Retinal pigment epithelial cell (primary cell): ENCODE data around the gene IL15RA.
"Not testable (repeated sequence)": the region's sequence is repeated elsewhere in the genome, so short reads cannot be mapped to it uniquely, and the experiment has no call there.

ENCODE experiments used
- DNase-seq: peaks from one replicate; pipeline ENCODE4 v3.0.0-alpha.2; 2010; ENCODE audit warnings: low read depth
- H3K4me3 ChIP-seq: 2 replicates; pipeline ENCODE4 v1.5.1; 2011; ENCODE audit warnings: mild to moderate bottlenecking, low read length, control low read depth, moderate library complexity
- TF ChIP-seq, protein P1 (sequence below): conservative IDR thresholded peaks from 2 replicates; pipeline ENCODE4 v1.5.1; 2011; ENCODE audit warnings: low read depth, low read length, control low read depth, inconsistent platforms

The IL15RA gene

DNA sequence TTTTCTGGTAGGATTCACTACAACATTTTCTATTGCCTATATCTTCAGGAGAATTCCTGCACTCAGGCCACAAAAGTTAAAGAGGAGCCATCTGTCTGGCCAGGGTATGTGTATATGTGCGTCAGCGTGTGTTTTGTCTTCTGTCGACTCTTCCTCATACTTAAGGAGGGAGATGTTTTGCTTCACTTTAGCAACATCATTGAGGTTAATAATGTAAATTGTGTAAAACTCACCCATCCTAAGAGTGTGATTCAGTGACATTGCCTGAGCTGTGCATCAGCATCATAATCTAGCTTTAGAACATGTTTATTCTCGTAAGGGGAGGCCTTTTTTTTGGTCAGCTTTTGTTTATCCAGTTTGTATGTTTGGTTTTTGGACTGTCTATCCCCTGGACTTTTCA, 63.6 kb downstream of the IL15RA start:
- no peak overlapping the region for H3K4me3 ChIP-seq
- DNase-seq, result no peak
- TF ChIP-seq, protein P1, sequence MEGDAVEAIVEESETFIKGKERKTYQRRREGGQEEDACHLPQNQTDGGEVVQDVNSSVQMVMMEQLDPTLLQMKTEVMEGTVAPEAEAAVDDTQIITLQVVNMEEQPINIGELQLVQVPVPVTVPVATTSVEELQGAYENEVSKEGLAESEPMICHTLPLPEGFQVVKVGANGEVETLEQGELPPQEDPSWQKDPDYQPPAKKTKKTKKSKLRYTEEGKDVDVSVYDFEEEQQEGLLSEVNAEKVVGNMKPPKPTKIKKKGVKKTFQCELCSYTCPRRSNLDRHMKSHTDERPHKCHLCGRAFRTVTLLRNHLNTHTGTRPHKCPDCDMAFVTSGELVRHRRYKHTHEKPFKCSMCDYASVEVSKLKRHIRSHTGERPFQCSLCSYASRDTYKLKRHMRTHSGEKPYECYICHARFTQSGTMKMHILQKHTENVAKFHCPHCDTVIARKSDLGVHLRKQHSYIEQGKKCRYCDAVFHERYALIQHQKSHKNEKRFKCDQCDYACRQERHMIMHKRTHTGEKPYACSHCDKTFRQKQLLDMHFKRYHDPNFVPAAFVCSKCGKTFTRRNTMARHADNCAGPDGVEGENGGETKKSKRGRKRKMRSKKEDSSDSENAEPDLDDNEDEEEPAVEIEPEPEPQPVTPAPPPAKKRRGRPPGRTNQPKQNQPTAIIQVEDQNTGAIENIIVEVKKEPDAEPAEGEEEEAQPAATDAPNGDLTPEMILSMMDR, result no peak

DNA sequence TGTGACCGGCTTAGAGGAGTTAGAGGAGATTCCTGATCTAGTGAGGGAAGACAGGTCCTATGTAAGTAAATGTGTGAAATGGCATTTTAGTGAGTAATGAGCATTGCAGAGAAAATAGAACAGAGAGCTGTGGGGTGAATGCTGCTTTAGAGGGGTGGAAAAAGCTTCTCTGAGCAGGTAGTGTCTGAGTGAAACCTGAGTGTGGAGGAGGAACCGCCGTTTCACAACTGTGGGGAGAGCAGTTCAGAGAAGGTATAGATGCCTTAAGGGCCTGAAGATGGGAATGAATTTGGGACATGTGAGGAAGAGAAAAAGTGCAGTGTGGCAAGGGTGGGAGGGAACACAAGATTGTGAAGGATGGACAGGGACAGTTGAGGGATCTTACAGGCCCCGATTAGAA, 65.7 kb downstream of the IL15RA start:
- TF ChIP-seq, protein P1, result no peak
- no peak overlapping the region for H3K4me3 ChIP-seq
- no peak for DNase-seq

DNA sequence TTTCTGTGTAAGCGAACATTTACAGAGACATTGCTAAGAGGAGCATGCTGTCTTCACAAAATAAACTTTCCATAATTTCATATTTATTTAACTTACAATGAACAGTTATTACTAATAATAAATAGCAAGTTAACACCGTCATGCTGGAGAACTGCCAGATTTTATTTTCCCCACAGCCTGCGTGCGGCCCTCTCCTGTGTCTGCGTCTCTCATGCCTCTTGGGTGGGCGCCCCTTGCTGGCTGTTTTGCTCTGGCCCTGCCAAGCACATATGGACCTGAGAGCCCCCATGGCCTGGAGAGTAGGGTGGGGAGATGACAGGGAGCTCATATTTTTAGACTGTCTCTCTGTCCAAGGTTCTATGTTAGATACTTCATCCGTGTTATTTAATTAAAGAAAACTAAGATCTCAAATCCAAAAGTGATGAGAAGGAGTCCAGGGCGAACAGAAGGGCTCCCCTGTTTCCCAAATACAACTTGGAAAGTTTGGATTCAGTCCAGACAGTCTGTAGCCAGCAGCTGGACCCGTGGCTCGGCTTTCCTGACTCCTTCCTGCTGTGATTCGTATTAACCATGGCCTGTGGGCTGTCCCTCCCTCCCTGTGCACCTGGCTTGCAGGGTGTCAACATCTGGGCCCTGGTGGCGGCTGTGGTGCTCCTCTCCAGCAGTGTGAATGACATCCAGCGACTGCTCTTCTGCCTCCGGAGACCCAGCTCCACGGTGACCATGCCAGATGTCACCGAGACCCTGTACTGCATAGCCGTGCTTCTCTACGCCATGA, 66.8 kb downstream of the IL15RA start:
- no peak for DNase-seq
- no peak overlapping the region for H3K4me3 ChIP-seq
- TF ChIP-seq, protein P1, result no peak

DNA sequence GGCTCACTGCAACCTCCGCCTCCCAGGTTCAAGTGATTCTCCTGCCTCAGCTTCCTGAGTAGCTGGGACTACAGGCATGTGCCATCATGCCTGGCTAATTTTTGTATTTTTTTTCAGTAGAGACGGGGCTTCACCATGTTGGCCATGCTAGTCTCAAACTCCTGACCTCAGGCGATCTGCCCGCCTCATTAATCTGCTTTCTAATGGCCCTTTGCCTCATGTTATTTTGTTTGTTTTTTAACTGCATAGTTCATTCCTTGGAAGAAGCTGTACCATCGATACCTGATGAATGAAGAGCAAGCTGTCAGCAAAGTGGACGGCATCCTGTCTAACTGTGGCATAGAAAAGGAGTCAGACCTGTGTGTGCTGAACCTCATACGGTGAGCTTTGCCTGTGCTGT, 68.7 kb downstream of the IL15RA start:
- H3K4me3 ChIP-seq, DNase-seq: not testable (repeated sequence)

DNA sequence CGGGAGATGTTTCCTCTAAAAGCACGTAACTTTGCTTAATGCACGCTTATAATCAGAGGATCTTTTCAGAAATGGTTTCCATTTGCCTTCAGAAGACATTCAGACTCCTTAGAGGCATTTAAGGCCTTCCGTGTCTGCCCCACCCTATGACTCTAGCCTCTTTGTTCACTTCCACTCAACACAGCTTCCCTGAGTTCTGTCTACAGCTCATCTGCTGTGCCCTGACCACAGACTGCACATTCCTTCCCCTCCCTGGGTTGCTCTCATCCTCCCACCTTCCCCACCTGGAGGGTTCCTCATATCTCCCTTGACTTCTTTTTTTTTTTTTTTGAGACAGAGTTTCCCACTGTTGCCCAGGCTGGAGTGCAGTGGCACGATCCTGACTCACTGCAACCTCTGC, 70.7 kb downstream of the IL15RA start:
- H3K4me3 ChIP-seq, result no peak overlapping the region
- TF ChIP-seq, protein P1, result no peak
- DNase-seq, result no peak

DNA sequence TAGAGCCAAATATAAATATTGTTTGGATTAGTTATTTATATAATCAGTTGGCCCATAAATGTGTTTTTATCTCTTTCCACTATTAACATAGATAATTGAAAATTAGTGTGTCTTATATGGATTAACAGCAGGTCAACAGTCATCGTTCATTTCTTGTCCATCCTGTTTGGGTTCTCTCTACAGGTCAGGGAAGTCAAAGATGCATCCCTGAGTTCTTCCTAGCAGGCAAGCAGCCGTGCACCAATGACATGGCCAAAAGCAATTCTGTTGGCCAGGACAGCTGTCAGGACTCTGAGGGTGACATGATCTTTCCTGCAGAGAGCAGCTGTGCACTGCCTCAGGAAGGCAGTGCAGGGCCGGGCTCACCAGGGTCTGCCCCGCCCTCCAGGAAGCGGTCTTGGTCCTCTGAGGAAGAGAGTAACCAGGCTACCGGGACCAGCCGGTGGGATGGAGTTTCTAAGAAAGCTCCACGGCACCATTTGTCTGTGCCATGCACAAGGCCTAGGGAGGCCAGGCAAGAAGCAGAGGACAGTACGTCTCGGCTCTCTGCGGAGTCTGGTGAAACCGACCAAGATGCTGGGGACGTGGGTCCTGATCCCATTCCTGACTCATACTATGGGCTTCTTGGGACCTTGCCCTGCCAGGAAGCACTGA, 71.4 kb downstream of the IL15RA start:
- H3K4me3 ChIP-seq, result no peak overlapping the region
- TF ChIP-seq, protein P1, result no peak
- DNase-seq, result no peak

DNA sequence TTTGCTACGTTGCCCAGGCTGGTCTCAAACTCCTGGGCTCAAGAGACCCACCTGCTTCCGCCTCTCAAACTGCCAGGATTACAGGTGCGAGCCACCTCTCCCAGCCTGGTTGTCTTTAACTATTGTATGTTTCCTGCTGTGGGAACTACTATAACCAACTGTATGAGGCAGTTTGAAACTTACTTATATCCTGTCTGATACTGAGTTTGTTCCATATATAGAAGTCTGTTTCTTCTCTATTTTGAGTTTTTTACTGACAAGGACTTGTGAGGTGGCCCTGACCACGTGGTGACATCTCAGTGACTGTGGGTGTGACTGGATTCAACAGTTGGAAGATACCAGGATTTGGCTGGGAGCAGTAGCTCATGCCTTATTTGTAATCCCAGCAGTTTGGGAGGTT, 73.1 kb downstream of the IL15RA start:
- no peak for DNase-seq
- TF ChIP-seq, protein P1, result no peak
- no peak overlapping the region for H3K4me3 ChIP-seq
